Liver (tissue), 9 donors: Measurements from ENCODE around the gene SPHK1. TPM values are rescaled to one million over a fixed set of nuclear protein-coding genes. Genes with fewer than 3 reads are reported as not detected.
A peak's percentile ranks its signal among the peaks of the same experiment; 100 is the strongest.

Experiments
- DNase-seq: peaks from one replicate; pipeline ENCODE4 v3.0.0-alpha.2; 2017; ENCODE audit warnings: low spot score
- H3K27ac ChIP-seq, 2 donors: one replicate each; pipeline ENCODE4 v1.7.0; 2013; ENCODE audit warnings: inconsistent platforms in 2 of 2, low read length in 2 of 2, control low read depth in 1 of 2, low read depth in 1 of 2, mild to moderate bottlenecking in 1 of 2
- H3K27me3 ChIP-seq, 4 donors: one replicate each; pipeline versions ENCODE4 v1.6.1 to v1.7.0; 2013; ENCODE audit warnings: low read length in 3 of 4, inconsistent platforms in 1 of 4, mild to moderate bottlenecking in 1 of 4, moderate library complexity in 1 of 4; ENCODE audit not compliant: control insufficient read depth in 4 of 4, insufficient read depth in 4 of 4
- H3K36me3 ChIP-seq, 4 donors: one replicate each; pipeline versions ENCODE4 v1.6.1 to v1.7.0; 2013; ENCODE audit warnings: low read length in 3 of 4, mild to moderate bottlenecking in 3 of 4, low read depth in 1 of 4, moderate library complexity in 1 of 4; ENCODE audit not compliant: control insufficient read depth in 4 of 4, insufficient read depth in 3 of 4
- H3K4me1 ChIP-seq, 4 donors: one replicate each; pipeline versions ENCODE4 v1.6.1 to v1.7.0; 2013; ENCODE audit warnings: low read length in 3 of 4, mild to moderate bottlenecking in 3 of 4, moderate library complexity in 1 of 4; ENCODE audit not compliant: control insufficient read depth in 4 of 4, insufficient read depth in 4 of 4
- H3K4me3 ChIP-seq, 3 donors: one replicate each; pipeline versions ENCODE4 v1.6.1 to v1.7.0; 2013; ENCODE audit warnings: low read length in 3 of 3, control low read depth in 1 of 3, low read depth in 1 of 3, mild to moderate bottlenecking in 1 of 3
- H3K9ac ChIP-seq, 2 donors: one replicate each; pipeline ENCODE4 v1.7.0; 2013; ENCODE audit warnings: low read length in 2 of 2, mild to moderate bottlenecking in 2 of 2, moderate library complexity in 2 of 2, control low read depth in 1 of 2, low read depth in 1 of 2
- H3K9me3 ChIP-seq, 4 donors: one replicate each; pipeline versions ENCODE4 v1.6.1 to v1.7.0; 2013; ENCODE audit warnings: low read length in 3 of 4; ENCODE audit not compliant: control insufficient read depth in 4 of 4
- ATF3 ChIP-seq: IDR thresholded peaks from 2 replicates; pipeline ENCODE4 v1.6.1; 2016; ENCODE audit warnings: antibody characterized with exemption
- CTCF ChIP-seq: fragments of 150-350 bp; IDR thresholded peaks from 2 replicates; pipeline ENCODE4 v1.5.1; 2017; ENCODE audit warnings: improper control_type of control experiment, low read depth, low read length; ENCODE audit not compliant: missing input control
- EGR1 ChIP-seq, 2 donors: IDR thresholded peaks; 2 replicates each; pipeline ENCODE4 v1.6.1; 2016 to 2018; ENCODE audit warnings: antibody characterized with exemption in 2 of 2, low read depth in 2 of 2
- FOXA1 ChIP-seq: IDR thresholded peaks from 2 replicates; pipeline ENCODE4 v1.6.1; 2016; ENCODE audit warnings: antibody characterized with exemption
- FOXA2 ChIP-seq: IDR thresholded peaks from 2 replicates; pipeline ENCODE4 v1.6.1; 2016; ENCODE audit warnings: antibody characterized with exemption
- GABPA ChIP-seq, 2 donors: IDR thresholded peaks in 1 of 2; conservative IDR thresholded peaks in 1 of 2; 2 replicates each; pipeline ENCODE4 v1.6.1; 2016; ENCODE audit warnings: antibody characterized with exemption in 2 of 2, mild to moderate bottlenecking in 1 of 2, moderate library complexity in 1 of 2
- HNF4A ChIP-seq, 2 donors: conservative IDR thresholded peaks; 2 replicates each; pipeline ENCODE4 v1.6.1; 2016; ENCODE audit warnings: antibody characterized with exemption in 2 of 2, mild to moderate bottlenecking in 2 of 2
- HNF4G ChIP-seq: IDR thresholded peaks from 2 replicates; pipeline ENCODE4 v1.6.1; 2016; ENCODE audit warnings: antibody characterized with exemption
- JUND ChIP-seq, 2 donors: IDR thresholded peaks; 2 replicates each; pipeline ENCODE4 v1.6.1; 2016; ENCODE audit warnings: antibody characterized with exemption in 2 of 2
- NR2F2 ChIP-seq: IDR thresholded peaks from 2 replicates; pipeline ENCODE4 v1.6.1; 2016; ENCODE audit warnings: antibody characterized with exemption
- RAD21 ChIP-seq, 2 donors: IDR thresholded peaks; 2 replicates each; pipeline ENCODE4 v1.6.1; 2016; ENCODE audit warnings: antibody characterized with exemption in 2 of 2, mild to moderate bottlenecking in 2 of 2
- REST ChIP-seq: IDR thresholded peaks from 2 replicates; pipeline ENCODE4 v1.6.1; 2016; ENCODE audit warnings: antibody characterized with exemption, mild to moderate bottlenecking
- RXRA ChIP-seq, 2 donors: IDR thresholded peaks; 2 replicates each; pipeline ENCODE4 v1.6.1; 2017 to 2018; ENCODE audit warnings: antibody characterized with exemption in 2 of 2, mild to moderate bottlenecking in 1 of 2
- SP1 ChIP-seq: IDR thresholded peaks from 2 replicates; pipeline ENCODE4 v1.6.1; 2018; ENCODE audit warnings: antibody characterized with exemption, mild to moderate bottlenecking
- TAF1 ChIP-seq: conservative IDR thresholded peaks from 2 replicates; pipeline ENCODE4 v1.6.1; 2016; ENCODE audit warnings: antibody characterized with exemption, mild to moderate bottlenecking
- YY1 ChIP-seq: IDR thresholded peaks from 2 replicates; pipeline ENCODE4 v1.6.1; 2016; ENCODE audit warnings: antibody characterized with exemption, mild to moderate bottlenecking
- WGBS: extraction: QIAGEN DNeasy Blood & Tissue Kit; methylation state at CpG from one replicate; pipeline ENCODE4 v1.1.7; 2013; 5-methylcytosine and 5-hydroxymethylcytosine counted together
- polyA plus RNA-seq, 2 donors: library from polyadenylated mRNA; stranded (reverse) in 1 of 2; unstranded in 1 of 2; fragments of 200-250 nt in 1 of 2; fragments of >200 nt in 1 of 2; fragmentation: Nextera tagmentation in 1 of 2; extraction: Ambion mirVana in 1 of 2; gene quantifications; one replicate each; pipeline versions ENCODE4 v1.2.1 to v1.2.3, GENCODE V29; 2013 to 2015
- total RNA-seq, 2 donors: library from RNA; depleted of rRNA; stranded (reverse); fragments of >200 nt; gene quantifications; one replicate each; pipeline ENCODE4 v1.2.3, GENCODE V29; 2014
- donor health status: healthy.
- donor health status: healthy.
- donor health status: healthy.
- donor health status: healthy.
- donor health status: healthy.

SPHK1 gene
- total and polyA plus RNA-seq, 4 donors = 0.89 to 11.4 (median 1.1) TPM

GRCh38 chr17:76351526-76352071, 32.8 kb upstream of the SPHK1 start:
- Histone ChIP-seq H3K9me3 (no peaks in the 10 kb centered on the region), H3K36me3 (peaks cover 4 to 7% (median 5%) of the 10 kb centered on the region in 4 donors), H3K27me3 (no peaks in the 10 kb centered on the region), H3K4me1 (peaks cover 4 to 23% (median 20%) of the 10 kb centered on the region in 4 donors), H3K27ac (peak overlapping the region; percentile 58 to 67), H3K4me3 (peak overlapping the region in 2 of 3 donors; percentile 42 to 94), H3K9ac (peak overlapping the region in 1 of 2 donors; percentile 86)
- 36% methylated on average over 9 of the region's 9 CpGs for WGBS
- DNase-seq = no peak
- TF ChIP-seq RAD21 (IDR thresholded peaks at IDR 0.05) = no peak
- TF ChIP-seq TAF1 = no peak
- no peak for TF ChIP-seq ATF3
- TF ChIP-seq NR2F2 = no peak
- TF ChIP-seq HNF4G = no peak
- peak; percentile 49 for TF ChIP-seq YY1
- no peak for TF ChIP-seq EGR1 (IDR thresholded peaks at IDR 0.05; ENCODE audit: low read depth in 2 of 2)
- TF ChIP-seq RXRA (IDR thresholded peaks at IDR 0.05) = peak; percentile 73 to 77
- peak; percentile 75 for TF ChIP-seq FOXA2
- TF ChIP-seq JUND (IDR thresholded peaks at IDR 0.05) = peak; percentile 37 to 52
- peak; percentile 22 for TF ChIP-seq FOXA1
- TF ChIP-seq HNF4A (conservative IDR thresholded peaks at IDR 0.05) = peak; percentile 61 to 62
- no peak for TF ChIP-seq CTCF
- no peak for TF ChIP-seq GABPA (IDR thresholded peaks at IDR 0.05 in 1 of 2, conservative IDR thresholded peaks at IDR 0.05 in 1 of 2)
- peak; percentile 45 for TF ChIP-seq REST
- TF ChIP-seq SP1 = peak; percentile 72

GRCh38 chr17:76353004-76353598, 31.3 kb upstream of the SPHK1 start:
- H3K9me3 ChIP-seq = no peaks in the 10 kb centered on the region
- peaks cover 4 to 22% (median 18%) of the 10 kb centered on the region in 4 donors for H3K4me1 ChIP-seq
- no peaks in the 10 kb centered on the region for H3K27me3 ChIP-seq
- TF ChIP-seq SP1 (no peak), HNF4A (conservative IDR thresholded peaks at IDR 0.05) (no peak), NR2F2 (no peak), FOXA1 (no peak)
- WGBS = under 1% methylated on average over 51 of the region's 51 CpGs
- no peaks in the 10 kb centered on the region for H3K36me3 ChIP-seq
- H3K27ac ChIP-seq = peak overlapping the region; percentile 78
- H3K4me3 ChIP-seq = peak overlapping the region; percentile 87 to 94 (median 89)
- H3K9ac ChIP-seq = peak overlapping the region; percentile 88 to 91
- peak; percentile 45 for DNase-seq
